Measurements from ENCODE around the gene FLOT1.
"Not testable (repeated sequence)": the region's sequence is repeated elsewhere in the genome, so short reads cannot be mapped to it uniquely, and the experiment has no call there.

FLOT1 gene

GRCh38 chr6:30741789-30742315, 635 bp downstream of the FLOT1 start:
- Mint-ChIP-seq H3K36me3 (peaks cover 85% of the 10 kb centered on the region), H3K4me1 (peaks cover 76% of the 10 kb centered on the region), H3K27ac (peak overlapping the region; percentile 98), H3K4me3 (peak overlapping the region; percentile 98), H3K9me3 (no peaks in the 10 kb centered on the region)
- no peak for ATAC-seq
- no peak for DNase-seq (ENCODE audit: low spot score in 2 of 2)

DNA sequence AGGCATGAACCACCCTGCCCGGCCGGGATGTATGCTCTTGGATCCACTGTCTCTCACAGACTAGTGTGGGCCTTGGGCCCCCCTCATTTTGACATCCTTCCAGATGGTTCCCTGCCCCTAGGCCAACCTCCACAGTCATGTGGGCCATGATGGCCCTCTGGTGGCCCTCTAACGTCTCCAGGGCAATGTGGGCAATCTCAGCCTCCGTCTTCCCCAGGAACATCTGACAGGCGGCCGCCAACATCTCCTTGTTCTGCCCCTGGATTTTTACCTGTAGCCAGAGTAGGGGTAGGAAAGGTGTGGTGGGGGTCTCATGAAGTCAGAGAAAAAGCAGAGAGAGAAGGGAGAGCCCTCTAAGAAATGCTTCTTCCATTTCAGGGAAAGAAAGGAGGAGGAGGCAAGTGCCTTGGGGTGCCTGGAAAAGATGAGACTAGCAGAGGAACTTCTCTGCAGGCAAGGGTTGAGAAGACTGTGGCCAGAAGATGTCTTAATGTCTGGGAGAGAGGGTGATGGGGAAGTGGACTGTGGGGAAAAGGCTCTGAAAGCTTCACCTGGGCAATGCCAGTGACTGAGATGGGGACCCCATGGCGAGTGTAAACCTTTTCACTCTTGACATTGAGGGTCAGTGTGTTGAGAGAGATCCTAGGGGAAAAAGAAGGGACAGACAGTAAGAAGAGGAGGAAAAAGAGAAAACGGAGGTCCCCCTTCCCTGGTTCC, 1.3 kb downstream of the FLOT1 start:
- Mint-ChIP-seq H3K4me3 (peak overlapping the region; percentile 98), H3K4me1 (peaks cover 77% of the 10 kb centered on the region), H3K9me3 (no peaks in the 10 kb centered on the region), H3K27ac (peak overlapping the region; percentile 98), H3K36me3 (peaks cover 91% of the 10 kb centered on the region)
- ATAC-seq = no peak
- no peak for DNase-seq (ENCODE audit: low spot score in 2 of 2)

DNA sequence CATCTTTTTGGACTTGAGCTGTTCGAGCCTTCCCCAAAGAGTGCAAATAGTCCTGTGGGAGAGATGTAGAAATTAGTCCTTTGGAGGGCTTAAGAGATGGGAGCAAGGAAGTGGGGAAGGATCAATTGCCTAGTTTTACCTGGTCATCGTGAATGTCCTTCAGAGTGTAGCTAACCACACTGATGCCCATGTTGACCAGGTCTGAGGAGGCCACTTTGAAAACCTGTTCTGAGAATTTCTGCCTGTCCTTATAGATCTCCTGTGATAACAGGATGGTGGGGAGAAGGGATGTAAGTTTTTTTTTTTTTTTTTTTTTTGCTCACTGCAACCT, 2.0 kb downstream of the FLOT1 start:
- ATAC-seq (no peak), DNase-seq (ENCODE audit: low spot score in 2 of 2) (no peak)
- Mint-ChIP-seq H3K4me1 (peaks cover 83% of the 10 kb centered on the region), H3K9me3 (no peaks in the 10 kb centered on the region), H3K4me3 (peak overlapping the region; percentile 98), H3K27ac (peak overlapping the region; percentile 98), H3K36me3 (peaks cover 98% of the 10 kb centered on the region)

DNA sequence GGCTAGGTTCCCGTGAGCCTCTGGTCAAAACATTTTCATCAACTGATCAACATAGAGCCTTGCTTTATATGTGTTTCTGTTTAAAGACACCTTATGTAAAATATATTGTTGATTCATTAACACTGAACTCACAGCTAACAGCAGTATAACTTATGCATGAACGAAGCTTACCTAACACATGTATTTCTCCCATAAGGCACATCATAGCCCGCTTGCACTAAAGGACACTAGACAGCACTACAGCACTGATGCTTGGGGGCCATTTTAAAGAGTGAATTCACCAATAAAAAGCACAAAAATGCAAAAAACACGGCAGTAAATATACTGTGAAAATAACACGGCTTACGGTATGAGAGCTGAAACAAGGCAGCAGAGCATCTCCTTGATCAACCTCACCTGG, 4.0 kb downstream of the FLOT1 start:
- H3K27ac Mint-ChIP-seq = no peak overlapping the region
- peaks cover 72% of the 10 kb centered on the region for H3K4me1 Mint-ChIP-seq
- DNase-seq (ENCODE audit: low spot score in 2 of 2) = no peak
- H3K36me3 Mint-ChIP-seq = peaks cover 100% of the 10 kb centered on the region
- ATAC-seq = no peak
- H3K4me3 Mint-ChIP-seq = no peak overlapping the region
- H3K9me3 Mint-ChIP-seq = no peaks in the 10 kb centered on the region

DNA sequence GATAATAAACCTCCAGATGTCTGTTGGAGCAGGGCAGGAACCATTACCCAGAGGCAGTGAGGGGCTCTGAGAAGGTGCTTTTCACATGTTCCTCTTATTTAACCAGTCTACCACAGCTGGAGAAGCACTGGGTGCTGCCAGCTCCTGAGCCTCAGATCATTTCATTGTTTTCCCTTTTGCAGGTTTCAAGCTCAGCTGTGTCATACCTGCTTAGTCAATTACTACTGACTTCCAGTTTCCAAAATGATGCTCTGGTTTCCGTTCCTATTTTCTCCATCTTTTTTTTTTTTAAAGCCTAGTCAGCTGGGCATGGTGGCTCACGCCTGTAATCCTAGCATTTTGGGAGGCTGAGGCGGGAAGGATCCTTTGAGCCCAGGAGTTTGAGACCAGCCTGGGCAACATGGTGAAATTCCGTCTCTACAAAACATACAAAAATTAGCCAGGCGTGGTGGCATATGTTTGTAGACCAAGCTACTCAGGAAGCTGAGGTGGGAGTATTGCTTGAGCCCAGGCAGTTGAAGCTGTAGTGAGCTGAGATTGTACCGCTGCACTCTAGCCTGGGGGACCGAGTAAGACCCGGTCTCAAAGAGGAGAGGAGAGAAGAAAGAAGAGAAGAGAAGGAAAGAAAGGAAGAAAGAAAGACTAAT, 6.7 kb downstream of the FLOT1 start:
- no peak for ATAC-seq
- H3K36me3 Mint-ChIP-seq = peaks cover 100% of the 10 kb centered on the region
- no peaks in the 10 kb centered on the region for H3K9me3 Mint-ChIP-seq
- DNase-seq (ENCODE audit: low spot score in 2 of 2) = no peak
- H3K27ac Mint-ChIP-seq = peak overlapping the region; percentile 92
- peaks cover 62% of the 10 kb centered on the region for H3K4me1 Mint-ChIP-seq
- peak overlapping the region; percentile 73 for H3K4me3 Mint-ChIP-seq

GRCh38 chr6:30732237-30732943, 10.1 kb downstream of the FLOT1 start:
- H3K27ac Mint-ChIP-seq = peak overlapping the region; percentile 52
- H3K4me3 Mint-ChIP-seq = no peak overlapping the region
- peaks cover 40% of the 10 kb centered on the region for H3K4me1 Mint-ChIP-seq
- H3K9me3 Mint-ChIP-seq = no peaks in the 10 kb centered on the region
- ATAC-seq = no peak
- no peak for DNase-seq (ENCODE audit: low spot score in 2 of 2)
- peaks cover 100% of the 10 kb centered on the region for H3K36me3 Mint-ChIP-seq

DNA sequence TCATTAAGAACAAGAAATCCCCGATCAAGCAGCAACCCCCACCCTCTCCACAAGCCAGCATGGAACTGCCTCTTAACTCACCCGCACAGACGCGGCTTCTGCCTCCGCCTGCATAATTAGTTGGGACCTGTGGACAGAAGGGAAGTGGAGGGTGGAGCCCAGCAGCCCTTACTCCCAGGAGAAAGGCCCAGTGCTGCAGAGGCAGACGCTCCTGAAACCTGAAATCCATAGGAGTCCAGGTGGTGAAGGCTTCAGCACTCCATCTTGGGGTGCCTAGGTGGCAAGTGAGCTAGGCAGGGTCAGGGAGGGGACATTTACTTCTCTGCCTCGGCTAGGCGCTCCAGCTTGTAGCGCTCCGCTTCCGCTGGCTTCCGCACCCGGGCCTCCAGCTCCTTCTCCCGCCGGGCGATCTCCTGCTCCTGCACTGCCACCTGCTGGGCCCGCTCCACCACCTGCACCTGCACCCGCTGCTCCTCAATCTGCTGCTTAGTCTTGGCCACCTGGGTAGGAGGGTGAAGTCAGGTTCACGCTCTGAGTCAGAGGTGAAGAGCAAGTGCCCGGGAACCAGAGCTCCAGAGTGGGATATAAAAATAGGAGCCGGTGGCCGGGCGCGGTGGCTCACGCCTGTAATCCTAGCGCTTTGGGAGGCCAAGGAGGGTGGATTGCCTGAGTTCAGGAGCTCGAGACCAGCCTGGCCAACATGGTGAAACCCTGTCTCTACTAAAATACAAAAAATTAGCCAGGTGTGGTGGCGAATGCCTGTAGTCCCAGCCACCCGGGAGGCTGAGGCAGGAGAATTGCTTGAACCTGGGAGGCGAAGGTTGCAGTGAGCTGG, 11.7 kb downstream of the FLOT1 start:
- ATAC-seq = peak; percentile 88
- H3K27ac Mint-ChIP-seq = peak overlapping the region; percentile 70
- peaks cover 27% of the 10 kb centered on the region for H3K4me1 Mint-ChIP-seq
- H3K9me3 Mint-ChIP-seq = no peaks in the 10 kb centered on the region
- peak; percentile 53 to 81 for DNase-seq (ENCODE audit: low spot score in 2 of 2)
- peaks cover 100% of the 10 kb centered on the region for H3K36me3 Mint-ChIP-seq
- H3K4me3 Mint-ChIP-seq = peak overlapping the region; percentile 36

- H3K4me1 Mint-ChIP-seq = peaks cover 44% of the 10 kb centered on the region
- DNase-seq (ENCODE audit: low spot score in 2 of 2) (no peak), ATAC-seq (no peak)
- H3K27ac Mint-ChIP-seq = no peak overlapping the region
- no peaks in the 10 kb centered on the region for H3K9me3 Mint-ChIP-seq
- no peak overlapping the region for H3K4me3 Mint-ChIP-seq
- peaks cover 100% of the 10 kb centered on the region for H3K36me3 Mint-ChIP-seq
Observed at GRCh38 chr6:30727920-30728553, 14.4 kb downstream of the FLOT1 start.

- Mint-ChIP-seq H3K9me3 (no peaks in the 10 kb centered on the region), H3K36me3 (peaks cover 100% of the 10 kb centered on the region), H3K4me1 (peaks cover 57% of the 10 kb centered on the region), H3K4me3 (no peak overlapping the region), H3K27ac (peak overlapping the region; percentile 29)
- ATAC-seq = no peak
- DNase-seq (ENCODE audit: low spot score in 2 of 2) = no peak
Observed at GRCh38 chr6:30726506-30727413, 15.7 kb downstream of the FLOT1 start.

DNA sequence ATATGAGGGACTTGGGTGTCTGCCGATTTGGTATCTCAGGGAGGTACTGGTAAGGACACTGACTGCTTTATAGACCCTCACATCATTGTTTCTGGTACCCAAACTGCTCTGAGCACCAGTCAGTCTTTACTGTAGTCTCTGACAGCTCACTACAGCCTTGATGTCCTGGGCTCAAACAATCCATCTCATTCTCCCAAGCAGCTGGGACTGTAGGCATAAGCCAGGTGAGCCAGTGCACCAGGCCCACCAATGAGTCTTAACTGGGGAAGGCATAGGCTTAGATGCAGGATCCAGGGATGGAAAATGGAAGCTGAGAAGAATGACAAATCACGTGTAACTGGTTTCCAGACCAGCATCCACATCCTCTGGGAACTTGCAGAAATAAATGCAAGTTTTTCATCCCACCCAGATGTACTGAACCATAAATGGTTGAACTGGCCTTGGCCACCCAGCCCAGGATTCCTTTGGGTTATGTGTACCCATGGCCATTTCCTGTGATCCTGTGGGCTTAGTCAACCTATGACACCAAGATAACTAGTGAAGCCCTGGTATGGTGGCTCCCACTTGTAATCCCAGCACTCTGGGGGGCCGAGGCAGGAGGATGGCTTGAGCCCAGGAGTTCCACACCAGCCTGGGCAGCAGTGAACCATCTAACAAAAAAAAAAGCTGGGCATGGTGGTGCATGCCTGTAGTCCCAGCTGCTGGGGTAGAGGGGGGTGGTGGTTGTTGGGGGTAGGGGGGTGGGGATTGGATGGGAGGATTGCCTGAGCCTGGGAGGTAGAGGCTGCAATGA, 16.6 kb downstream of the FLOT1 start:
- peaks cover 100% of the 10 kb centered on the region for H3K36me3 Mint-ChIP-seq
- H3K4me1 Mint-ChIP-seq = peaks cover 57% of the 10 kb centered on the region
- DNase-seq (ENCODE audit: low spot score in 2 of 2) (no peak), ATAC-seq (no peak)
- no peak overlapping the region for H3K4me3 Mint-ChIP-seq
- no peaks in the 10 kb centered on the region for H3K9me3 Mint-ChIP-seq
- peak overlapping the region; percentile 96 for H3K27ac Mint-ChIP-seq

GRCh38 chr6:30724906-30725667, 17.4 kb downstream of the FLOT1 start:
- H3K36me3 Mint-ChIP-seq = peaks cover 100% of the 10 kb centered on the region
- H3K4me3 Mint-ChIP-seq = peak overlapping the region; percentile 94
- ATAC-seq = no peak
- no peaks in the 10 kb centered on the region for H3K9me3 Mint-ChIP-seq
- peaks cover 50% of the 10 kb centered on the region for H3K4me1 Mint-ChIP-seq
- no peak for DNase-seq (ENCODE audit: low spot score in 2 of 2)
- peak overlapping the region; percentile 96 for H3K27ac Mint-ChIP-seq

GRCh38 chr6:30723843-30724741, 18.4 kb downstream of the FLOT1 start:
- Mint-ChIP-seq H3K4me3 (peak overlapping the region; percentile 94), H3K36me3 (peaks cover 96% of the 10 kb centered on the region), H3K4me1 (peaks cover 57% of the 10 kb centered on the region), H3K27ac (peak overlapping the region; percentile 96)
- DNase-seq (ENCODE audit: low spot score in 2 of 2); H3K9me3 Mint-ChIP-seq; ATAC-seq: not testable (repeated sequence)

Data from stimulated activated effector memory CD8-positive, alpha-beta T cell treated with anti-CD3 and anti-CD28 coated beads, Interleukin-12 subunit alpha, Interleukin-12 subunit beta, amount 100 ng/mL, for 72 hours (primary cell).